ENCODE data around the gene GARRE1. TPM values are rescaled to one million over a fixed set of nuclear protein-coding genes. Genes with fewer than 3 reads are reported as not detected.
A peak's percentile ranks its signal among the peaks of the same experiment; 100 is the strongest.

Gene GARRE1
- total and polyA plus RNA-seq, 2 donors (not counting 1 experiment from before 2014, with no cell fraction given): 7.2 to 10.9 TPM

DNA sequence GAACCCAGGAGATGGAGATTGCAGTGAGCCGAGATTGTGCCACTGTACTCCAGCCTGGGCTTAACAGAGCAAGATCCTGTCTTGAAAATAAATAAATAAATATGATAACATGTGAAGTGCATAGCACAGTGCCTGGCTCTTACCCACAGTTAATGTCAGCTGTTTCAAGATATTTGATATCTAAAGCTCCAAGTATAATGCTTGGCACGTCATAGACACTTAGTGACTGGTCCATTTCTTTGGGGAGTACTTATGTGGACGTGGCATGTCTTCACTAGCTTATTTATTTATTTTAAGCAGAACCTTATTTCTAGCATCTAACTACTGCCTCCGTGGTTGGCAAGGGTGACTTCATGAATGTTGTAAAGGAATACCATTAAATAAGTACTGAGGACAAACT, 18.8 kb downstream of the GARRE1 start:
- DNase-seq (ENCODE audit: low read depth in 2 of 2): no peak
- Histone ChIP-seq H3K9me3 (ENCODE audit: control insufficient read depth, insufficient read depth, low read depth, low read length) (no peaks in the 10 kb centered on the region), H3K27me3 (ENCODE audit: control insufficient read depth, insufficient read depth, low read length) (no peaks in the 10 kb centered on the region), H3K79me2 (ENCODE audit: control insufficient read depth, insufficient read depth, low read length) (peaks cover 14% of the 10 kb centered on the region), H2AFZ (ENCODE audit: low read length) (no peak overlapping the region), H3K4me2 (ENCODE audit: extremely low read depth, insufficient read depth, low read length) (no peak overlapping the region), H4K20me1 (ENCODE audit: control insufficient read depth, extremely low read depth, insufficient read depth, low read length) (no peaks in the 10 kb centered on the region), H3K36me3 (ENCODE audit: control insufficient read depth, insufficient read depth, low read length) (no peaks in the 10 kb centered on the region), H3K9ac (ENCODE audit: insufficient read depth, low read length) (no peak overlapping the region), H3K27ac (ENCODE audit: insufficient read depth, low read length) (no peak overlapping the region), H3K4me1 (ENCODE audit: control insufficient read depth, extremely low read depth, insufficient read depth, low read length) (peaks cover 20% of the 10 kb centered on the region), H3K4me3 (replicated peaks in 1 of 4; ENCODE audit: control extremely low read depth in 1 of 4, insufficient read depth in 1 of 4, low read depth in 3 of 4, low read length in 4 of 4) (no peak overlapping the region)
- TF ChIP-seq, protein P1, sequence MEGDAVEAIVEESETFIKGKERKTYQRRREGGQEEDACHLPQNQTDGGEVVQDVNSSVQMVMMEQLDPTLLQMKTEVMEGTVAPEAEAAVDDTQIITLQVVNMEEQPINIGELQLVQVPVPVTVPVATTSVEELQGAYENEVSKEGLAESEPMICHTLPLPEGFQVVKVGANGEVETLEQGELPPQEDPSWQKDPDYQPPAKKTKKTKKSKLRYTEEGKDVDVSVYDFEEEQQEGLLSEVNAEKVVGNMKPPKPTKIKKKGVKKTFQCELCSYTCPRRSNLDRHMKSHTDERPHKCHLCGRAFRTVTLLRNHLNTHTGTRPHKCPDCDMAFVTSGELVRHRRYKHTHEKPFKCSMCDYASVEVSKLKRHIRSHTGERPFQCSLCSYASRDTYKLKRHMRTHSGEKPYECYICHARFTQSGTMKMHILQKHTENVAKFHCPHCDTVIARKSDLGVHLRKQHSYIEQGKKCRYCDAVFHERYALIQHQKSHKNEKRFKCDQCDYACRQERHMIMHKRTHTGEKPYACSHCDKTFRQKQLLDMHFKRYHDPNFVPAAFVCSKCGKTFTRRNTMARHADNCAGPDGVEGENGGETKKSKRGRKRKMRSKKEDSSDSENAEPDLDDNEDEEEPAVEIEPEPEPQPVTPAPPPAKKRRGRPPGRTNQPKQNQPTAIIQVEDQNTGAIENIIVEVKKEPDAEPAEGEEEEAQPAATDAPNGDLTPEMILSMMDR (conservative IDR thresholded peaks at IDR 0.05 in 1 of 2, IDR thresholded peaks at IDR 0.05 in 1 of 2; ENCODE audit: low read depth in 1 of 2, low read length in 2 of 2): no peak
- no peak for TF ChIP-seq EZH2 (IDR thresholded peaks at IDR 0.05; ENCODE audit: low read length, missing control alignments)

DNA sequence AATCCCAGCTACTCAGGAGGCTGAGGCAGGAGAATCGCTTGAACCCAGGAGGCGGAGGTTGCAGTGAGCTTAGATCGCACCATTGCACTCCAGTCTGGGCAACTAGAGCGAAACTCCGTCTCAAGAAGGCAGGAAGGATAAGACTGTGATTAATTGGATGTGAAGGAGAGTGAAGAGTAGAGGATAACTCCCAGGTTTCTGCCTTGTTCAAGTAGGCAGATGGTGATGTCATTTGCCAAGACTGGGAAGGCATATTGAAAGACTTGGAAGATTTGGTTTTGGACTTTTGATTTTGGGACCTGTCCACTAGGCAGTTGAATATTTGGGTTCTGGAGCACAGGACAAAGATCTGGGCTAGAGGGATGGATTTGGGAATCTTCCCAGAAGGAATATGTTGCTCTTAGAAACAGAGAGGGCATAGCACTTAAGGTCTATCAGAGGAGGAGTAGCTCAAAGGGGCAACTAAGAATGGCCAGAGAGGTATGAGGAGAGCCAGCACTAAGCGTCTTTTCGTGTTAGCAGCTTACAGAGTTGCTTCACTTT, 20.0 kb downstream of the GARRE1 start:
- H3K27ac ChIP-seq (ENCODE audit: insufficient read depth, low read length): peak overlapping the region; percentile 70
- peak in 1 of 2 donors; percentile 71 for DNase-seq (ENCODE audit: low read depth in 2 of 2)
- H3K9me3 ChIP-seq (ENCODE audit: control insufficient read depth, insufficient read depth, low read depth, low read length): no peaks in the 10 kb centered on the region
- H3K4me1 ChIP-seq (ENCODE audit: control insufficient read depth, extremely low read depth, insufficient read depth, low read length): peaks cover 20% of the 10 kb centered on the region
- peak overlapping the region in 2 of 4 experiments; percentile 10 to 18 for H3K4me3 ChIP-seq (replicated peaks in 1 of 4; ENCODE audit: control extremely low read depth in 1 of 4, insufficient read depth in 1 of 4, low read depth in 3 of 4, low read length in 4 of 4)
- peak overlapping the region; percentile 77 for H3K4me2 ChIP-seq (ENCODE audit: extremely low read depth, insufficient read depth, low read length)
- no peak overlapping the region for H2AFZ ChIP-seq (ENCODE audit: low read length)
- H3K9ac ChIP-seq (ENCODE audit: insufficient read depth, low read length): no peak overlapping the region
- peaks cover 14% of the 10 kb centered on the region for H3K79me2 ChIP-seq (ENCODE audit: control insufficient read depth, insufficient read depth, low read length)
- H4K20me1 ChIP-seq (ENCODE audit: control insufficient read depth, extremely low read depth, insufficient read depth, low read length): no peaks in the 10 kb centered on the region
- H3K36me3 ChIP-seq (ENCODE audit: control insufficient read depth, insufficient read depth, low read length): no peaks in the 10 kb centered on the region
- TF ChIP-seq, protein P1 (conservative IDR thresholded peaks at IDR 0.05 in 1 of 2, IDR thresholded peaks at IDR 0.05 in 1 of 2; ENCODE audit: low read depth in 1 of 2, low read length in 2 of 2): no peak
- TF ChIP-seq EZH2 (IDR thresholded peaks at IDR 0.05; ENCODE audit: low read length, missing control alignments): no peak
- H3K27me3 ChIP-seq (ENCODE audit: control insufficient read depth, insufficient read depth, low read length): no peaks in the 10 kb centered on the region

DNA sequence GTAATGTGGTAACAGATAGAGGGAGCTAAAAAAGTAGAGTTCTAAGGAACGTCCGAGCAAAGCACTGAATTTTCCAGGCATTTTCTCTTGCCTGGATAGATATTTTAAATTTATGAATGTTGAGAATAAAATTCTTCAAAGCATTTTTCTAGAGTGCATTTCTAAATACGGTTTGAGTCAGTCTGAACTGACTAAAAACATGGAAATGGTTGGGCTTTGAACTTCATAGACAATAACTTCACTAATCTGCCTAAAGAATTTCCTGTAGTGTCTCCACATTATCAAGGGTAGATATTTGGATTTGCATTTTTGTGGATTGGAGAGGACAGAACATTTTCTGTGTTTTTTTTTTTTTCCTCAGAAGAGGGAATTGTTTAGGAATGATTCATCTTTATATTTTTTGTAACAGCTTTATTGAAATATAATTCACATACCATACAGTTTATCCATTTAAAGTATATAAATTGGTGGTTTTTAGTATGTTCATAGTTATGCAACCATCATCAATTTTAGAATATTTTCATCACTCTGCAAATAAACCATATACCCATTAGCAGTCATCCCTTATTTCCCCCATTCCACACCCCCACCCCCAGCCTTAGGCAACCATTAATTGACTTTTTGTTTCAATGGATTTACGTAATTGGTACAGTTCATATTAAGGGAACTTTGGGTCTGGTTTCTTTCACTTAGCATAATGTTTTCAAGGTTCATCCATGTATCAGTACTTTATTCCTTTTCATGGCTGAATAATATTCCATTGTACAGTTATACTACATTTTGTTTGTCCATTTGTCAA, 20.7 kb downstream of the GARRE1 start:
- no peaks in the 10 kb centered on the region for H4K20me1 ChIP-seq (ENCODE audit: control insufficient read depth, extremely low read depth, insufficient read depth, low read length)
- H3K4me2 ChIP-seq (ENCODE audit: extremely low read depth, insufficient read depth, low read length): peak overlapping the region; percentile 77
- no peak for TF ChIP-seq EZH2 (IDR thresholded peaks at IDR 0.05; ENCODE audit: low read length, missing control alignments)
- TF ChIP-seq, protein P1 (conservative IDR thresholded peaks at IDR 0.05 in 1 of 2, IDR thresholded peaks at IDR 0.05 in 1 of 2; ENCODE audit: low read depth in 1 of 2, low read length in 2 of 2): peak in 1 of 2 donors; percentile 17
- no peaks in the 10 kb centered on the region for H3K36me3 ChIP-seq (ENCODE audit: control insufficient read depth, insufficient read depth, low read length)
- H3K9me3 ChIP-seq (ENCODE audit: control insufficient read depth, insufficient read depth, low read depth, low read length): no peaks in the 10 kb centered on the region
- H3K4me3 ChIP-seq (replicated peaks in 1 of 4; ENCODE audit: control extremely low read depth in 1 of 4, insufficient read depth in 1 of 4, low read depth in 3 of 4, low read length in 4 of 4): peak overlapping the region in 2 of 4 experiments; percentile 10 to 18
- no peaks in the 10 kb centered on the region for H3K27me3 ChIP-seq (ENCODE audit: control insufficient read depth, insufficient read depth, low read length)
- peaks cover 13% of the 10 kb centered on the region for H3K79me2 ChIP-seq (ENCODE audit: control insufficient read depth, insufficient read depth, low read length)
- H2AFZ ChIP-seq (ENCODE audit: low read length): no peak overlapping the region
- peak overlapping the region; percentile 70 for H3K27ac ChIP-seq (ENCODE audit: insufficient read depth, low read length)
- DNase-seq (ENCODE audit: low read depth in 2 of 2): peak; percentile 87 to 97
- H3K4me1 ChIP-seq (ENCODE audit: control insufficient read depth, extremely low read depth, insufficient read depth, low read length): peaks cover 16% of the 10 kb centered on the region
- H3K9ac ChIP-seq (ENCODE audit: insufficient read depth, low read length): no peak overlapping the region

Data from fibroblast of lung (primary cell).